HCT116 (cell line): ENCODE measurements around the gene CCNYL1. TPM values are rescaled to one million over a fixed set of nuclear protein-coding genes. Genes with fewer than 3 reads are reported as not detected.

Experiments used
- ATAC-seq: fragments of 200-7000 bp; cut with Tn5 transposase; 2 replicates; pipeline ENCODE4 v1.9.1; 2020; ENCODE audit warnings: mild to moderate bottlenecking, moderate library complexity
- BruUV-seq: library from RNA; stranded (reverse); fragments of 400-500 nt; replicated peaks from 2 replicates; lab custom pipeline; 2021; lab: Mats Ljungman, UMichigan
- CTCF ChIA-PET: fragments of 300-600 bp; sonication (Branson Sonifier 250); formaldehyde crosslinking; loops from one replicate; lab custom pipeline; 2021; ENCODE audit warnings: antibody characterized with exemption; lab: Charles Lee
- POLR2A ChIA-PET: fragments of 300-600, 350-600 bp; sonication (Branson Sonifier 250); formaldehyde crosslinking; loops from one replicate; lab custom pipeline; 2021; ENCODE audit warnings: antibody characterized with exemption; lab: Charles Lee
- RAD21 ChIA-PET, 2 experiments: fragments of 300-600 bp; sonication (Branson Sonifier 250); formaldehyde crosslinking; loops; one replicate each; lab custom pipeline; 2023; ENCODE audit warnings: low total read pairs in 2 of 2; ENCODE audit not compliant: uncharacterized antibody in 2 of 2, unreplicated experiment in 2 of 2, low non-redundant PET in 1 of 2; lab: Charles Lee
- DNase-seq: peaks from one replicate; pipeline ENCODE4 v3.0.0-alpha.2; 2010; ENCODE audit warnings: low read depth, low spot score
- H2AFZ ChIP-seq: fragments of 200-600 bp; shearing (Covaris generic), sonication (generic); 2 replicates; pipeline ENCODE4 v1.6.1; 2017; ENCODE audit warnings: low read depth, mixed run types, mixed read lengths, antibody characterized with exemption, low read length; ENCODE audit not compliant: poor library complexity, severe bottlenecking
- H3K27ac ChIP-seq: 2 replicates; pipeline ENCODE4 v1.5.1; 2012; ENCODE audit warnings: low read depth, low read length
- H3K27me3 ChIP-seq: fragments of 200-600 bp; sonication (generic); 2 replicates; pipeline ENCODE4 v1.6.1; 2016; ENCODE audit warnings: mixed run types, low read length, mixed read lengths; ENCODE audit not compliant: insufficient read depth
- H3K36me3 ChIP-seq, 2 experiments: fragments of 200-500 bp in 1 of 2; fragments of 200-600 bp in 1 of 2; sonication (Bioruptor generic) in 1 of 2; sonication (generic) in 1 of 2; 2 replicates each; pipeline versions ENCODE4 v1.5.1 to v1.6.1; 2014 to 2016; ENCODE audit warnings: low read length in 2 of 2, inconsistent platforms in 1 of 2, mixed read lengths in 1 of 2, mixed run types in 1 of 2; ENCODE audit not compliant: insufficient read depth in 2 of 2, control insufficient read depth in 1 of 2
- H3K4me1 ChIP-seq, 2 experiments: fragments of 200-600 bp in 1 of 2; sonication (generic) in 1 of 2; 2 replicates each; pipeline versions ENCODE4 v1.5.1 to v1.6.1; 2012 to 2017; ENCODE audit warnings: low read length in 2 of 2, inconsistent platforms in 1 of 2, mild to moderate bottlenecking in 1 of 2, mixed read lengths in 1 of 2, mixed run types in 1 of 2, moderate library complexity in 1 of 2; ENCODE audit not compliant: insufficient read depth in 2 of 2, control insufficient read depth in 1 of 2
- H3K4me2 ChIP-seq: fragments of 200-600 bp; sonication (generic); 2 replicates; pipeline ENCODE4 v1.6.1; 2017; ENCODE audit warnings: mixed run types, low read length, mixed read lengths
- H3K4me3 ChIP-seq, 2 experiments: fragments of 200-600 bp in 1 of 2; sonication (generic) in 1 of 2; replicated peaks in 1 of 2; 2 replicates each; pipeline ENCODE4 v1.5.1; 2011 to 2016; ENCODE audit warnings: low read length in 2 of 2, control low read depth in 1 of 2, low read depth in 1 of 2, mild to moderate bottlenecking in 1 of 2, mixed read lengths in 1 of 2, mixed run types in 1 of 2
- H3K79me2 ChIP-seq: fragments of 200-600 bp; sonication (generic); 2 replicates; pipeline ENCODE4 v1.6.1; 2017; ENCODE audit warnings: mild to moderate bottlenecking, mixed run types, low read length, moderate library complexity, mixed read lengths; ENCODE audit not compliant: insufficient read depth
- H3K9ac ChIP-seq: fragments of 200-600 bp; sonication (generic); 2 replicates; pipeline ENCODE4 v1.6.1; 2016; ENCODE audit warnings: low read length, mixed read lengths
- H3K9me2 ChIP-seq: fragments of 200-600 bp; sonication (generic), shearing (Covaris generic); 2 replicates; pipeline ENCODE4 v1.6.1; 2017; ENCODE audit warnings: mixed run types, mild to moderate bottlenecking, moderate library complexity; ENCODE audit not compliant: insufficient read depth
- H3K9me3 ChIP-seq, 2 experiments: fragments of 200-500 bp in 1 of 2; fragments of 200-600 bp in 1 of 2; sonication (Bioruptor generic) in 1 of 2; sonication (generic) in 1 of 2; 2 replicates each; pipeline ENCODE4 v1.6.1; 2014 to 2017; ENCODE audit warnings: low read length in 2 of 2, mixed read lengths in 2 of 2, inconsistent platforms in 1 of 2, low read depth in 1 of 2, mild to moderate bottlenecking in 1 of 2, mixed run types in 1 of 2, moderate library complexity in 1 of 2; ENCODE audit not compliant: control insufficient read depth in 1 of 2, insufficient read depth in 1 of 2
- H4K20me1 ChIP-seq: fragments of 200-600 bp; sonication (generic), shearing (Covaris generic); 2 replicates; pipeline ENCODE4 v1.6.1; 2017; ENCODE audit warnings: mixed run types, mild to moderate bottlenecking, moderate library complexity; ENCODE audit not compliant: insufficient read depth
- CBX3 ChIP-seq: IDR thresholded peaks from 2 replicates; pipeline ENCODE4 v1.6.1; 2012; ENCODE audit warnings: low read depth
- CEBPB ChIP-seq: IDR thresholded peaks from 2 replicates; pipeline ENCODE4 v1.6.1; 2012; ENCODE audit warnings: low read depth
- CTCF ChIP-seq, 3 experiments: fragments of 200-600 bp in 1 of 3; sonication (generic) in 1 of 3; IDR thresholded peaks in 2 of 3; conservative IDR thresholded peaks in 1 of 3; 2 replicates each; pipeline ENCODE4 v1.5.1; 2012 to 2017; ENCODE audit warnings: low read depth in 2 of 3, low read length in 2 of 3, antibody characterized with exemption in 1 of 3, borderline replicate concordance in 1 of 3, control low read depth in 1 of 3, mild to moderate bottlenecking in 1 of 3, mixed read lengths in 1 of 3, mixed run types in 1 of 3, moderate library complexity in 1 of 3; ENCODE audit not compliant: insufficient read depth in 1 of 3
- EGR1 ChIP-seq: IDR thresholded peaks from 2 replicates; pipeline ENCODE4 v1.6.1; 2012; ENCODE audit warnings: low read depth
- ELF1 ChIP-seq: IDR thresholded peaks from 2 replicates; pipeline ENCODE4 v1.6.1; 2012; ENCODE audit warnings: low read depth, borderline replicate concordance
- EZH2 ChIP-seq: fragments of 200-600 bp; sonication (generic); IDR thresholded peaks from 2 replicates; pipeline ENCODE4 v1.6.1; 2017; ENCODE audit warnings: antibody characterized with exemption, mixed run types
- EZH2phosphoT487 ChIP-seq: fragments of 200-600 bp; IDR thresholded peaks from 2 replicates; pipeline ENCODE4 v1.6.1; 2018; ENCODE audit warnings: antibody characterized with exemption, borderline replicate concordance
- FOSL1 ChIP-seq: IDR thresholded peaks from 2 replicates; pipeline ENCODE4 v1.6.1; 2012; ENCODE audit warnings: low read depth
- JUND ChIP-seq: IDR thresholded peaks from 2 replicates; pipeline ENCODE4 v1.6.1; 2012
- MAX ChIP-seq: IDR thresholded peaks from 2 replicates; pipeline ENCODE4 v1.6.1; 2012
- POLR2AphosphoS5 ChIP-seq: IDR thresholded peaks from 2 replicates; pipeline ENCODE4 v1.6.1; 2011; ENCODE audit warnings: mild to moderate bottlenecking, low read depth, low read length, moderate library complexity
- SP1 ChIP-seq: IDR thresholded peaks from 2 replicates; pipeline ENCODE4 v1.6.1; 2012; ENCODE audit warnings: low read depth
- SRF ChIP-seq: IDR thresholded peaks from 2 replicates; pipeline ENCODE4 v1.6.1; 2012; ENCODE audit warnings: low read depth
- intact Hi-C: fragments of 100-400 bp; cut with micrococcal nuclease; formaldehyde crosslinking; loops from 2 replicates; pipeline ENCODE4 v1.10.0; 2022
- total RNA-seq: library from RNA; stranded (reverse); gene quantifications from one replicate; pipeline ENCODE4 v1.2.1, GENCODE V29; 2021; ENCODE audit not compliant: unreplicated experiment

CCNYL1 gene
- total RNA-seq, 1 experiment from 2014 or later: 14.9 TPM

GRCh38 chr2:207758025-207758424 lies 46.6 kb downstream of the CCNYL1 start:
- RAD21 ChIA-PET: interaction anchor here in 1 of 2 experiments (0.6 kb wide), 1 partner anchor 214 kb away, joined by 7 read pairs; no protein-coding TSS in a partner anchor

GRCh38 chr2:207759890-207760289 lies 48.5 kb downstream of the CCNYL1 start:
- Histone ChIP-seq H3K4me2 (no peak overlapping the region), H3K9me2 (no peaks in the 10 kb centered on the region), H3K27ac (no peak overlapping the region), H3K36me3 (no peaks in the 10 kb centered on the region), H2AFZ (no peak overlapping the region), H3K4me3 (no peak overlapping the region), H3K4me1 (no peaks in the 10 kb centered on the region), H4K20me1 (no peaks in the 10 kb centered on the region), H3K9me3 (no peaks in the 10 kb centered on the region), H3K9ac (no peak overlapping the region), H3K27me3 (no peaks in the 10 kb centered on the region), H3K79me2 (no peaks in the 10 kb centered on the region)
- ChIA-PET POLR2A (no interaction called here), RAD21 (no interaction called here), CTCF (interaction anchor here (1.2 kb wide), 1 partner anchor 281 kb away, joined by 4 read pairs; no protein-coding TSS in a partner anchor)
- intact Hi-C loops: no loop called here
- ATAC-seq: no peak
- no peak for DNase-seq
- no peak for TF ChIP-seq EZH2
- BruUV-seq: no TSS peak

More at GRCh38 chr2:207758025-207758424, 46.6 kb downstream of the CCNYL1 start:
- no peaks in the 10 kb centered on the region for H3K9me3 ChIP-seq
- H3K36me3 ChIP-seq: no peaks in the 10 kb centered on the region
- BruUV-seq: no TSS peak
- DNase-seq (no peak), ATAC-seq (no peak)
- intact Hi-C loops: no loop called here
- H3K27me3 ChIP-seq: no peaks in the 10 kb centered on the region
- H2AFZ ChIP-seq: no peak overlapping the region
- H3K4me3 ChIP-seq: no peak overlapping the region
- no peaks in the 10 kb centered on the region for H4K20me1 ChIP-seq
- ChIA-PET CTCF (no interaction called here), POLR2A (no interaction called here)
- no peak for TF ChIP-seq FOSL1
- H3K9me2 ChIP-seq: no peaks in the 10 kb centered on the region
- no peak overlapping the region for H3K4me2 ChIP-seq
- H3K9ac ChIP-seq: no peak overlapping the region
- H3K4me1 ChIP-seq: no peaks in the 10 kb centered on the region
- no peak overlapping the region for H3K27ac ChIP-seq
- no peaks in the 10 kb centered on the region for H3K79me2 ChIP-seq

- no peak overlapping the region for H3K4me2 ChIP-seq
- H3K9me3 ChIP-seq: no peaks in the 10 kb centered on the region
- BruUV-seq: no TSS peak
- no peak overlapping the region for H3K9ac ChIP-seq
- no peak overlapping the region for H3K4me3 ChIP-seq
- H3K4me1 ChIP-seq: no peaks in the 10 kb centered on the region
- DNase-seq (no peak), ATAC-seq (no peak)
- no peaks in the 10 kb centered on the region for H3K9me2 ChIP-seq
- no peak overlapping the region for H3K27ac ChIP-seq
- no peaks in the 10 kb centered on the region for H3K27me3 ChIP-seq
- no peaks in the 10 kb centered on the region for H4K20me1 ChIP-seq
- H3K79me2 ChIP-seq: no peaks in the 10 kb centered on the region
- CTCF ChIA-PET: interaction anchor here (1.2 kb wide), 1 partner anchor 280 kb away, joined by 4 read pairs; no protein-coding TSS in a partner anchor
- intact Hi-C loops: no loop called here
- POLR2A ChIA-PET: no interaction called here
- no peaks in the 10 kb centered on the region for H3K36me3 ChIP-seq
- RAD21 ChIA-PET: no interaction called here
- no peak overlapping the region for H2AFZ ChIP-seq
- no peak for TF ChIP-seq CEBPB
- TF ChIP-seq EZH2phosphoT487: no peak
- no peak for TF ChIP-seq FOSL1
- TF ChIP-seq CBX3: no peak
- TF ChIP-seq MAX: no peak
- no peak for TF ChIP-seq EGR1
- no peak for TF ChIP-seq JUND
- no peak for TF ChIP-seq SRF
- TF ChIP-seq SP1: no peak
- no peak for TF ChIP-seq POLR2AphosphoS5
- no peak for TF ChIP-seq CTCF (IDR thresholded peaks at IDR 0.05 in 2 of 3, conservative IDR thresholded peaks at IDR 0.05 in 1 of 3; ENCODE audit: borderline replicate concordance in 1 of 3, insufficient read depth in 1 of 3, low read depth in 2 of 3, low read length in 2 of 3)
- TF ChIP-seq ELF1: no peak
These were observed 49.0 kb downstream of the CCNYL1 start for GRCh38 chr2:207760453-207760852.
